H54 (cell line): ENCODE data around the gene OGFRL1.

ENCODE experiments used
- DNase-seq: peaks from one replicate; pipeline ENCODE4 v3.0.0; 2011; ENCODE audit warnings: low spot score, mixed read lengths; ENCODE audit not compliant: insufficient read length
- FAIRE-seq: peaks from 3 replicates; lab custom pipeline; 2011; peaks lifted over from hg19 to GRCh38; lab: Jason Lieb, UNC
- POLR2A ChIP-seq: IDR thresholded peaks from 2 replicates; pipeline ENCODE4 v1.6.1; 2011; ENCODE audit warnings: low read depth, mild to moderate bottlenecking, low read length

The OGFRL1 gene

GRCh38 chr6:71298459-71298858 is 9.8 kb downstream of the OGFRL1 start:
- FAIRE-seq (no peak), DNase-seq (no peak)
- no peak for TF ChIP-seq POLR2A

DNA sequence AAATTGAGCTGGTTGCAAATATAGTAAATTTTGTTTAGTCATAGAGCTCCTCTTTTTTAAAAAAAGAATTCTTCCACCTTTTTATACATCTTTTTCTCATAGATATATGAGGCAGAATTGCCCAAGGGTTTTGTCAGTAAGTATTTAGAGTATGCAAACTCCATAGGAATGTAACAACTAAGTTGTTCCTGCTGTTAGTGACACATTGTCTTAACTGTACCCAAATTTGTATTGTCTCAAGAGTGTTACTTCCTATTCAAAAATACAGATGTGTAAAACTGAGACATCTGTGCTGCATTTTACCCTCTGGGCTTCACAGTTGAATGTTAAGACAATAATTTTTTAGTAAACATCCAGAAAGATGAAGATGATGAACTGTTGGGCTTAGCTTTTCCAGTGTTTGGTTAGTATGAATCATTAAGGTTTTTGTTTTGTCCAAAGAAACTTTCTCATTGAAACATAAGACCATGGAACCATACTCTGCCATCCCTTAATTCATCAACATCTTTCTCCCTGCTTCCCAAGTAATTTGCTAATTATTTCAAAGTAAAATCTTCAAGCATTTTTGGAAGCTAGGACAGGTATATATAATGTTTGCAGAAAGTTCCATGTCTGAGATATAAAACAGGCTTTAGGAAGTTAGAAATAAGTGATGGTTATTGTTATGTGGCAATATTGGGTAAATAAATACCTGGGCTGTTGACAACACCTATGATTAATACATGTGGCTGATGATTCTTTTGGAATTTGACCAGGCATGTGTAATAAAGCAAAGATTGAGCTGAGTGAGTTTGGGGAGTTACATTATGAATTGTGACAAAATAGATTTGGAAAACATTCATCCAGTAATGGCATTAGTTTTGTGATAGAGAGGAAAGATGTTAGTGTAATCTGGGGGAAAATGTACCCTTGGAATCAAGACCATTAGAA is 11.2 kb downstream of the OGFRL1 start:
- TF ChIP-seq POLR2A, result no peak
- peak; percentile 64 for FAIRE-seq
- DNase-seq, result no peak

DNA sequence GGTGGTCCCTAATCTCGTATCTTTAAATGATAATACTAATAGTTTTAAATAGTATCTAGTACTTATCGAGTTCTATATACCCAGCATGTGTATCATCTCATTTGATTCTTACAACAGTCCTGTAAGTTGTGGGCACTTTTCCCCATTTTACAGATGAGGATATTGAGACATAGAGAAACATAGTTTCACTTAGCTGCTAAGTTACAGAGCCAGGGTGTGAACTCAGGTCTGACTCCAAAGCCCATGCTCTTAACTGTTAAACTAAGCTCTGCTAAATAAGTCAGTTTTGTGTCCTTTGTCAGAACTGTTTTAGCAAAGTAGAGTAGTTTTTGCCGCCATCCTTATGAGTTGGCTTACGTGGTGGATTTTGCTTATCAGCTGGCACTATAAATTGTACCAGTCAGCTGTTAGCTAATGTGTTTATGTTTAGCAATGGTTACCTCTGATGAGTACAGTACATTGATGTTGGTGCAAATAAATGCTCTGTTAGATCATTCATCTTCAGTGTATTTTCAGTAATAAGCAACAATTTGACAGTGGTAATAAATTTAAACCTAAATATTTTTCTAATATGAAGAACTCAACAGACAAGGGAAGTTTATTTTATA is 12.1 kb downstream of the OGFRL1 start:
- FAIRE-seq (peak; percentile 20), DNase-seq (no peak)
- TF ChIP-seq POLR2A, result no peak

DNA sequence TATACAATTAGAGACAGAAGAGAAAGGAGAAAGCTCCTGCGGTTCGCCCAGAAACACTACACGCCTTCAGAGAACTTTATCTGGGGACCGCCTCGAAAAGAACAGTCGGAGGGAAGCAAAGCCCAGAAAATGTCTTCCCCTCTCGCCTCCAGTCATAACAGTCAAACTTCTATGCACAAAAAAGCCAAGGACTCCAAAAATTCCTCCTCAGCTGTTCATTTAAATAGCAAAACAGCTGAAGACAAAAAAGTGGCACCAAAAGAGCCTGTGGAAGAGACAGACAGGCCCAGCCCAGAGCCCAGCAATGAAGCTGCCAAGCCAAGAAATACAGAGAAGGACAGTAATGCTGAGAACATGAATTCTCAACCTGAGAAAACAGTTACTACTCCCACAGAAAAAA is 12.9 kb downstream of the OGFRL1 start:
- no peak for TF ChIP-seq POLR2A
- FAIRE-seq (no peak), DNase-seq (no peak)

GRCh38 chr6:71309656-71310055 is 21.0 kb downstream of the OGFRL1 start:
- TF ChIP-seq POLR2A, result no peak
- no peak for DNase-seq
- no peak for FAIRE-seq

GRCh38 chr6:71310261-71310660 is 21.6 kb downstream of the OGFRL1 start:
- no peak for FAIRE-seq
- TF ChIP-seq POLR2A, result no peak
- DNase-seq, result no peak

DNA sequence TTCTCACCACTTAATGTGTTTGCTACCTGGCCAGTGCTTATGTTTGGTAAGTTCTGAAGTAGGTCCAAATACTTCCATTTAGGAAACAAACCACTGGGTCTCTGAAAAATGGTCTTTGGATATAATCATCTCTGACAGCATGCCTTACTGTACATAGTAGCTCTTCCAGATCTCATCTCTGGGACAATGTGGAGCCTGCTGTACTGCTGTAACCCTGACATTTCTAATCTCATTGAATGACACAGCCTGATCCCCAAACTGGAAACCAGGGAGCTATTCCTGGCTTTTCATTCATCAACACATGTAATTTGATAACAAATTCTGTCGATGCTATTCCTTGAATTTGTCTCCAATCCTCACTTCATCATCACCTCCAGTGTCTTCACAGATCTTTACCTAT is 23.5 kb downstream of the OGFRL1 start:
- DNase-seq (no peak), FAIRE-seq (peak; percentile 38)
- TF ChIP-seq POLR2A, result no peak

DNA sequence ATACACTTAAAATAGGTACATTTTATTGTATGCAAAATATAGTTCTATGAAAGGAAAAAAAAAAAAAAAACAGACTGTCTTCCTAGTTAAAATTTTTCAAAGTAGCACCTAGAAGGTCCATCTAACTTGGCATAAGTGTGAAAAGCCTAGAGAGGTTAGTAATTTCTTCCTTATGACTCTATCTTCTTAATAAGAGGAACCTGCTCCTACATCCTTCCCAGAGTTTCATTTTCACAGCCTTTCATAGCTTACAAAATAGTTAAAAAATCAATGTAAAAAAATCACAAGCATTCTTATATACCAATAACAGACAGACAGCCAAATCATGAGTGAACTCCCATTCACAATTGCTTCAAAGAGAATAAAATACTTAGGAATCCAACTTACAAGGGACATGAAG is 28.8 kb downstream of the OGFRL1 start:
- no peak for DNase-seq
- TF ChIP-seq POLR2A, result no peak
- no peak for FAIRE-seq

- FAIRE-seq (no peak), DNase-seq (no peak)
- no peak for TF ChIP-seq POLR2A
These were observed 31.4 kb downstream of the OGFRL1 start for GRCh38 chr6:71320041-71320440.

GRCh38 chr6:71321314-71321713 is 32.7 kb downstream of the OGFRL1 start:
- no peak for DNase-seq
- no peak for FAIRE-seq
- no peak for TF ChIP-seq POLR2A

- no peak for FAIRE-seq
- no peak for TF ChIP-seq POLR2A
- no peak for DNase-seq
These were observed 35.7 kb downstream of the OGFRL1 start for GRCh38 chr6:71324194-71324785.

DNA sequence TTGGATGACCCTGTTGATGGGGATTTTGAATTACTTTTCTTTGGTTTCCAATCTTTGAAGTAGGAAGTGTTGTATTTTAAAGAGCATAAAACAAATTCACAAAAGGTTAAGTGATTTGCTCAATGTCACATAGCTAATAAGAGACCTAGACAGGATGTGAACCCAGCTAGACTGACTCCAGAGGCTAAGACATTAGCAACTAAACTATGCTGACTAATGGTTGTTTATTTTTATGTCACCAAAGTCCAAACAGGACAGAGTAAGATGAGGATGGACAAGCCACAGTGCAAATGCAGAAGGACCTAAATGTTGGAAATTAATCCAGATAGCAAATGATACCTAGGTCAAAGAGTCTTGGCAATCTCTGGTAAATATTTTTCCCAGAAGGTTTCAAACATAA is 38.0 kb downstream of the OGFRL1 start:
- no peak for FAIRE-seq
- TF ChIP-seq POLR2A, result no peak
- DNase-seq, result no peak

DNA sequence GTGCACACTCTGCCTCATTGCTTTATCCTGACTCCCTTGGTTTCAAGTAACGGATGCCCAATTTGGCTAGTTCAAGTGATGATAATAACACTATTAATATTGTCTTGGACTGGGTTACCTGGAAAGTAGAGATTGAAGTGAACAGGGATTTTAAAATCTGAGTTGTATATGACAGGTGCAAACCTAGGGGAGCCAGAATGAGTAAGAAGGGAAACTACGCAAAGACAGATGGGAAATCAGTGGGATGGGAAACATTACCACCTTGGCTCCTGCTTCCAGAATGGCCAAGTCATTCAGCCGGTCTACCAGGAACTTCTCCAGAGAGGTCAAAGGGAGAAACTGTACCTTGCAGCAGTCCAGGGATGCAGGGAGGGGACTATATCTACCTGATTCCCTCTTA is 41.9 kb downstream of the OGFRL1 start:
- TF ChIP-seq POLR2A, result no peak
- no peak for FAIRE-seq
- no peak for DNase-seq

- DNase-seq, result no peak
- no peak for FAIRE-seq
- no peak for TF ChIP-seq POLR2A
These were observed 43.4 kb downstream of the OGFRL1 start for GRCh38 chr6:71332012-71332411.
